HUES48 (cell line): Measurements from ENCODE around the gene SRD5A3.

Experiments used
- H3K27ac ChIP-seq: one replicate; pipeline ENCODE4 v1.7.0; 2013; ENCODE audit warnings: low read depth, low read length, inconsistent platforms
- H3K27me3 ChIP-seq: 2 replicates; pipeline ENCODE4 v1.6.1; 2013; ENCODE audit warnings: mild to moderate bottlenecking, low read length; ENCODE audit not compliant: control insufficient read depth, insufficient read depth
- H3K36me3 ChIP-seq: 2 replicates; pipeline ENCODE4 v1.6.1; 2013; ENCODE audit warnings: low read length; ENCODE audit not compliant: control insufficient read depth, insufficient read depth
- H3K4me1 ChIP-seq: 2 replicates; pipeline ENCODE4 v1.6.1; 2013; ENCODE audit warnings: mild to moderate bottlenecking, low read length; ENCODE audit not compliant: control insufficient read depth, insufficient read depth
- H3K4me3 ChIP-seq: 2 replicates; pipeline ENCODE4 v1.5.1; 2013; ENCODE audit warnings: mild to moderate bottlenecking, low read depth, low read length
- H3K9ac ChIP-seq: 2 replicates; pipeline ENCODE4 v1.6.1; 2013; ENCODE audit warnings: mild to moderate bottlenecking, low read depth, low read length, moderate library complexity
- H3K9me3 ChIP-seq: 2 replicates; pipeline ENCODE4 v1.6.1; 2013; ENCODE audit warnings: low read length; ENCODE audit not compliant: control insufficient read depth, insufficient read depth

SRD5A3 gene

DNA sequence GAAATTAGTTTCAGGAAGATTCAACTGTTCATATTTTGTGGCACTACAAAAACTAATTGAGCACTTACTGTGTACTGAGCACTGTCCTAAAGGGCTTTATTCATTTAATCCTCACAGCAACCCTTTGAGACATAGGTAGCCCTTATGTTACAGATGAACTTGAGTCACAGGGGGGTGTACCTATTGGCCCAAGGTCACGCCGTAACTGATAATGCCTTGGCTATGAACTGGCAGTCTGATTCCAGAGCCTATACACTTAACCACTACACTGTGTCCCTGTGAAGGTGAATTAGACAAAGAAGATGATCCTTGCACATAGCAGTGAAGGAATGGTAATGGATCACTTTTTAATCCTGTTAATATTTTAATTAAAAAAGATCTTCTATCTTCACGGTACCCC is 61.7 kb downstream of the SRD5A3 start:
- Histone ChIP-seq H3K9me3 (no peaks in the 10 kb centered on the region), H3K9ac (no peak overlapping the region), H3K27me3 (no peaks in the 10 kb centered on the region), H3K36me3 (peaks cover 66% of the 10 kb centered on the region), H3K4me3 (no peak overlapping the region), H3K4me1 (peaks cover 4% of the 10 kb centered on the region; the same call in 1 of the 2 replicates), H3K27ac (no peak overlapping the region)

DNA sequence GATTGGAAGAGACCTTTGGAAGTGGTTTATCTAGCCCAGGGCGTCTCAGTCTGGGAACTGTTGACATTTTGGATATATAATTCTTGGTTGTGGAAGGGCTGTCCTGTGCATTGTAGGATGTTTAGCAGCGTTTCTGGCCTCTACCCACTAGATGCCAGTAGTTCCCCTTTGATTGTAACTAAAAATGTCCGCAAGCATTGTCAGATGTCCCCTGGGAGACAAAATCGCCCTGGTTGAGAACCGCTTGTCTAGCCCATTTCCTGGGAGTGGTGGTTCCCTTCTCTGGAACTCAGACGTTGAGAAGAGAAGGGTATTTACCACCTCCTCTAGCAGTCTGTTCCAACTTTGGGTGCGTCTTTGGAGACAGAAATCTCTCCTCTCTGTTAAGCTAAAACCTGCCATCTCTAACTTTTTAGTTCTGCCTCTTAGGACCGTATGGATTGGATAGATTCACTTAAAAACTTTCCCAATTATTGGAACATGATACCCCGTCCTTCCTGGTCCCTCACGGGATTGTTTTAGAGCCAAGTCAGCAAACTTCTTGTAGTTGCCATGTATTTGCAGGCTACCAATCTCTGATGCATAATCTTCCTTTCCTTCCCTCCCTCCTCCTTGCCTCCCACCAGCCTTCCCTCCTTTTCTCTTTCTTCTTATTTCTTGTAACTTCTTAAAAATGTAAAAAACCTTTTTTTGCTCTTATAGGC is 63.6 kb downstream of the SRD5A3 start:
- no peak overlapping the region for H3K4me3 ChIP-seq
- peaks cover 68% of the 10 kb centered on the region for H3K36me3 ChIP-seq
- H3K27ac ChIP-seq, result no peak overlapping the region
- peaks cover 4% of the 10 kb centered on the region; the same call in 1 of the 2 replicates for H3K4me1 ChIP-seq
- H3K9me3 ChIP-seq, result no peaks in the 10 kb centered on the region
- H3K27me3 ChIP-seq, result no peaks in the 10 kb centered on the region
- H3K9ac ChIP-seq, result no peak overlapping the region

DNA sequence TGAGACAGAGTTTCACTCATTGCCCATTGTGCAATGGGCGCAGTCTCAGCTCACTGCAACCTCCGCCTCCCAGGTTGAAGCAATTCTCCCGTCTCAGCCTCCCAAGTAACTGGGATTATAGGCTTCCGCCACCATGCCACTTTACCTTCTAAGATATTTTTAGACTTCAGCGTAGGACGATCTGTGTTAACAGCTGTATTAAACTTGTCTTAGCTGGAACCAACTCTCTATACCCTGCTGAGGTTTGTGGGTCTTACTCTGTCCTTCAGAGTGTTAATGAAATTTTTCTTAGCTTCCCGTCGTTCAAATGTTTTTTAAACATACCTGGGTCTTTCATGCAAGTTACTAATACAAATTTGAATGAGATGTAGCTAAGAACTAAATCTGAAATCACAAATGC is 64.4 kb downstream of the SRD5A3 start:
- Histone ChIP-seq H3K4me3 (no peak overlapping the region), H3K4me1 (peaks cover 4% of the 10 kb centered on the region; the same call in 1 of the 2 replicates), H3K27ac (no peak overlapping the region), H3K36me3 (peaks cover 68% of the 10 kb centered on the region), H3K27me3 (no peaks in the 10 kb centered on the region), H3K9ac (no peak overlapping the region), H3K9me3 (no peaks in the 10 kb centered on the region)

DNA sequence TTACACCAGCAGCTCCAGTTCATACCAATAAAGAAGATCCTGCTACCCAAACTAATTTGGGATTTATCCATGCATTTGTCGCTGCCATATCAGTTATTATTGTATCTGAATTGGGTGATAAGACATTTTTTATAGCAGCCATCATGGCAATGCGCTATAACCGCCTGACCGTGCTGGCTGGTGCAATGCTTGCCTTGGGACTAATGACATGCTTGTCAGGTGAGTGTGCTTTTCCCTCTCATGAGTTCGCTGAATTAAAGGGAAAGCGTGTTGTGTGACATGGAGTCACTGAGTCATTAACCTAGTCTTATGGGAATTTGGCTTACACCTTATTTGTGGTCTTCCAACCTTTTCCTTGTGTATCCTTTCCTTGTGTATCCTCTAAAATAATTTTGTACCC is 65.6 kb downstream of the SRD5A3 start:
- Histone ChIP-seq H3K36me3 (peaks cover 68% of the 10 kb centered on the region), H3K4me3 (no peak overlapping the region), H3K9ac (no peak overlapping the region), H3K27ac (no peak overlapping the region), H3K9me3 (no peaks in the 10 kb centered on the region), H3K27me3 (no peaks in the 10 kb centered on the region), H3K4me1 (peaks cover 4% of the 10 kb centered on the region; the same call in 1 of the 2 replicates)

DNA sequence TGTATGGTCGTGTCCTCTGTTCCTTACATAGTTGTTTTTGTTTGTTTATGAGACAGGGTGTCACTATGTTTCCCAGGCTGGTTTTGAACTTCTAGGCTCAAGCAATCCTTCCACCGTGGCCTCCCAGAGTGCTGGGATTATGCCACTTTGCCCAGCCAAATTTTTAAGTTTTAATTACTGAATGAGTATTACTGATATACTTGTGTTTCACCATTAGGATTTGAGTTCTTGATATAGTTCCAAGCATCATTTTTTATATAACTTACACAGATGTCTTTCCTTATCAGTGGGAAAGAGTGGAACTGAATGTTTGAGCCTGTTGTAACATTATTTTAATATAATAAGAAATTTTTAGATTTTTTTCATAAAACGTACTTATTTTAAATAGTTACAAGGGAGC is 70.1 kb downstream of the SRD5A3 start:
- H3K27me3 ChIP-seq, result no peaks in the 10 kb centered on the region
- H3K36me3 ChIP-seq, result peaks cover 94% of the 10 kb centered on the region
- no peaks in the 10 kb centered on the region for H3K9me3 ChIP-seq
- H3K4me1 ChIP-seq, result no peaks in the 10 kb centered on the region
- no peak overlapping the region for H3K4me3 ChIP-seq
- no peak overlapping the region for H3K27ac ChIP-seq
- no peak overlapping the region for H3K9ac ChIP-seq
